GM18868 (cell line): ENCODE results near the gene RNF224.
A peak's percentile ranks its signal among the peaks of the same experiment; 100 is the strongest.
"Not testable (repeated sequence)": the region's sequence is repeated elsewhere in the genome, so short reads cannot be mapped to it uniquely, and the experiment has no call there.

Experiments used
- ATAC-seq: cut with Tn5 transposase; IDR thresholded peaks from one replicate; pipeline ENCODE4 v1.9.1; 2021; ENCODE audit warnings: mild to moderate bottlenecking, moderate library complexity; ENCODE audit not compliant: unreplicated experiment

RNF224 gene

DNA sequence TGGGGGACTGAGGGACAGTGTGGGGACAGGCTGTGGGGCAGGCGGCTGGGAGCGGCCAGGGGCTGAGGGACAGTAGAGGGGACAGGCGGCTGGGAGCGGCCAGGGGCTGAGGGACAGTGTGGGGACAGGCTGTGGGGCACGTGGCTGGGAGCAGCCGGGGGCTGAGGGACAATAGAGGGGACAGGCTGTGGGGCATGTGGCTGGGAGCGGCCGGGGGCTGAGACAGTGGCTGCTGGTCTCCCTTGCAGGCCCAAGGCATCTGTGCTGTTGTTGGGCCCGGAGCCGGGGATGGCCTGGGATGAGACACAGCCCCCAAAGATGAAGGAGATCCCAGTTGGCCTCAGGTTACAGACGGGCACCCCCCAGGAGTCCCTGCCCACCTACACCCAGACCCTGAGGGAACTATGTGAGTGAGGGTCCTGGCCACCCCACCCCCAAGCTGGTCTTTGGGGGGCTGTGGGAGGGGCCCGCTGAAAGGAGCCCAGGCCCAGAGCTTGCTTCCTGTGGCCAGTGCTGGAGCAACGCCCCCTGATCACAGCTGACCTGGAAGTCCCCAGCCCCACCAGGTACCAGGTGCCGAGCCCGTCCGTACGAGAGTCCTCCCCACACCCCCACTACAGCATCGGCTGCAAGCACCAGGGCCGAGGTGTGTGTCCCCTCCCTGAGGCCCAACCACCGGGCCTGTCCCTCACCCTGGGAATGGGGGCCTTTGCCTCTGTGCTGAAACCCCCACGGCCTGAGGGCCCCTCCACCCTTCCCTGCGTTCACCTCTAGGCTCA lies 24.4 kb downstream of the RNF224 start:
- no peak for ATAC-seq

DNA sequence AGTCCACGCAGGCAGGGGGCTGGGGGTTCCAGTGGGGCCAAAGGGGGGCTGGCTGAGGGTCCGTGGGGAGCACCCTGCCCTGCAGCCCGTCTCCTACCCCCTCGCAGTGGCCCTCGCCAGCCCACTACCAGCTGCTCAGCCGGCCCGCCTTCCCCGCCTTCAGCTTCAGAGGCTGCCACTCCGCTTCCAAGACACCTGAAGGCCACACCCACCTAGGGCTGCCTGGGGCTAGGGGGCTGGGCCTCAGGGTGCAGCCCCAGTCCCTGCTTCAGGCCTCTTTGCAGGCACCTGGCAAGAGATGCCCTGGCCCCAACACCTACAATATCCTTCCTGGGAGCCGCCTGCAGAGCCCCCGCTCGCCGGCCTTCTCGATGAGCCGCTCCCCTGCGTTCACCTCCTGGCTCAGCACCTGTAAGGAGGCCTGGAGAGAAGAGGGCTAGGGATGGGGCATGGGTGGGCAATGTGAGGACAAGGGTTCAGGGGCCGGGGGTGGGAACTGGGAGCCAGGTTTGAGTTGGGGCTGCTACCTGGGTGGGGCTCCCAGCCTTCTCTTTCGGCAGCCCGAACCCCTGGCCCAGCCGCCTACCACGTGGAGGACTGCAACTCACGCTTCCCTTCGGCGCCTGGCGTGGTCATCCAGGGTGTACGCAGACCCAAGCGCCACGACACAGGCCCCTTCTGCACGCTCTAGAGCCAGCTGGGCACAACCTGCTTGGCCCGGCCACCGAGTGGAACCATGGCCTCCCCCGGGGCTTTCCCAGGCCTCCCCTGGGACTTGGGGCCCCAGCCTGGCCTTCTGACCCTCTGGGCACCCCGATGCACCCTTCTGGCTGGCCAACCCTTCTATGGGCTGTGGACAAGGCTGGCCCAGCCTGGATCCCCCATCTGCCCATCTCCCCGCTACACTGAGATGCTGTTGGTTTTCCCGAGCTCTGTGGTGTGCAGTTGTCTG lies 25.5 kb downstream of the RNF224 start:
- no peak for ATAC-seq

DNA sequence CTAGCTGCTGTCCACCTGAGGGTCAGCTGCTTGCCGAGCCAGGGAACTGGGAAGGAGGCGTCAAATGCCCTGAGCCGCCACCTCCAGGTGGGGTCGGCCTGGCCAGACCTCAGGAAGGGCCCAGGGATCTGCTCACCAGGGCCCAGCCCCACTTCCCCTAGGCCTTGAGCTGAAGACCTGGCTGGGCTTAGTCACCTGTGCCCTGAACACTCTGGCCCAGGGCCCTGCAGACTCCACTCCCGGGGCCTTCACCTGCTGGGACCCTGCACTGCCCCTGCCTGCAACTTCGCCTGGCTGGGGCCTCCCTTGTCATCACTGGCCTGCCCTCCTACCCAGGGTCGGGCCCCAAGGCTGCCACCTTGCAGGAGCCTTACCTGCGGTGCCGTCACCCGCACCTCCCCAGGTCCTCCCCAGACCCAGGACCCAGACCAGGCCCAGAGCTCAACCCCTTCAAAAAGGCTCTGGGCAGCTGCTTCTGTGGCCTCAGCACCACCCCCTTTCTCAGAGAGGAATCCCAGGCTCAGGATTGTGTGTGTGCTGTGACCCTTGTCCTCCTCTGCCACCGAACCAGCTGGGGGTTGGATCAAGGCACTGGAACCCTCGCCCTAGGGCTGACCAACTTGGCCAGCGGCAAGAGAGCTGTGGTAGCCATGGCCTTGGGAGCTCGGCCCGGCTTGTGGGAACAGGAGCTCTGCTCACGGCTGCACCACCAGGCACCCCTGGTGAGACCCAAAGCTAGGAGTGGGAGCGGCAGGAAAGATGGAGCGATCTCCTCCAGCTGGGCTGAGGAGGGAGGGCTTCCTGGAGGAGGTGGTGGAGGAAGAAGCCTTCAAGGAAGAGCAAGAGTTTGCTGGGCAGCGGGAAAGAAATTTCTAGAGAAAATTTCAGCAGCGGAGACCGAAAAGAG lies 26.7 kb downstream of the RNF224 start:
- no peak for ATAC-seq

DNA sequence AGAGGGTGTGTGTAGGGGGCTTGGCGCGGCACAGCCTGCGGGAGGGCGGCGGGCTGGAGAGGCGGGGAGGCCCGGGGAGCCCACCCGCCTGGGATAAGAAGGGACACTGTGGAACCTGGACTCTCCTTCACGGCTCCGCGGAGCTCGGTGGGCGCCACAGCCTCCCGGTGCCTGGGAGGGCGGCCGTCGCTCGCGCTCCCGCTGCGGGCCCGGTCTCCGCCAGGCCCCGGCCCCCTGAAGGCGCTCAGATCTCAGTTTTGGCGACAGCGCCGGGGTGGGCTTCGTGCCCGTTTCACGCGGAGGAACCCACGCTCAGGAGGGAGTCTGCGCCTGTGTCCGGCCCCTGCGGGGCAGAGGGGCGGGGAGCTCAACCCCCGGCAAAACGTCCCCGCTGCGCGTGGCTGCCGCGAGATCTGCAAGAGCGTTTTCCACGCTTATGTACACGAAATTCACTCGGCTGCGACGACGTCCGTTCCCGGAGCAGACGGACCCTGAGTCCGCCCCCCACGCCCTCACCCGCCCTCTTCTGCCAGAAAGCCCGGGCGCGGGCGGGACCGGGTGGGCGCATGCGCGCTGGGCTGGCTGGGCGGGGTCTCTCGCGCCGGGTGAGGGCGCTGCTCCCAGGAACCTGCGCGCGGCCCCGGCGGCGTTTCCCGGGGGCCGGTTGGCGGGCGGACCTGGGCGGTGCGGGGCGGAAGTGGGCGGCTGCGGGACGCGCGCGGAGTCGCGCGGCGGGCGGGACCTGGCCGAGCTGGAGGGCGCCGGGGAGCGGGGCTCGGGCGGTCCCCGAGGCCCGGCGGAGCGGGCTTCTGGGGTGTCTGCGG lies 27.5 kb downstream of the RNF224 start, which contains the start of gene NELFB:
TSS of gene NELFB (plus strand) at position 704 of the 824 bp plus-strand sequence.
- ATAC-seq, result peak; percentile 75

DNA sequence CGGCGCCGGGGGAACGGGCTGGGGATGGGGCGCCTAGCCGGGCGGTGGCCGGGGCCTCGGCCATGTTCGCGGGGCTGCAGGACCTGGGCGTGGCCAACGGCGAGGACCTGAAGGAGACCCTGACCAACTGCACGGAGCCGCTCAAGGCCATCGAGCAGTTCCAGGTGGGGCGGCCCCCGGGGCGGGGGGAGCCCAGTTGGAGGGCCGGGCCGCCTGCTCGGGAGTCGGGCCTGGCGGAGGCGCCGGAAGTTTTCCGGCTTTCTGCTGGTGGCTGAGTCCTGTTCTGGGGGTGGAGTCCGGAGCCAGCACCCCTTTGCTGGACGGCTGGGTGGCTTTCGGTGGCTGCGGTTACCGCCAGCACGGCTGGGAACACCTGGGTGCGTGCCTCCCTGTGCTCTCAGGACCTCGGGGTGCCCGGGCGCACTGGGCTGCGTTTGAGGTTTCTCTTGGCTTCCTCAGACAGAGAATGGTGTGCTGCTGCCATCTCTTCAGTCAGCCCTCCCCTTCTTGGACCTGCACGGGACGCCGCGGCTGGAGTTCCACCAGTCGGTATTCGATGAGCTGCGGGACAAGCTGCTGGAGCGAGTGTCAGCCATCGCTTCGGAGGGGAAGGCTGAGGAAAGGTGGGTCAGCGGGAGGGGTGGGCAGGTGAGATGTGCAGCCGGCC lies 28.3 kb downstream of the RNF224 start:
- peak; percentile 36 for ATAC-seq

- ATAC-seq, result no peak
Observed at GRCh38 chr9:137256362-137256761, 29.1 kb downstream of the RNF224 start.

DNA sequence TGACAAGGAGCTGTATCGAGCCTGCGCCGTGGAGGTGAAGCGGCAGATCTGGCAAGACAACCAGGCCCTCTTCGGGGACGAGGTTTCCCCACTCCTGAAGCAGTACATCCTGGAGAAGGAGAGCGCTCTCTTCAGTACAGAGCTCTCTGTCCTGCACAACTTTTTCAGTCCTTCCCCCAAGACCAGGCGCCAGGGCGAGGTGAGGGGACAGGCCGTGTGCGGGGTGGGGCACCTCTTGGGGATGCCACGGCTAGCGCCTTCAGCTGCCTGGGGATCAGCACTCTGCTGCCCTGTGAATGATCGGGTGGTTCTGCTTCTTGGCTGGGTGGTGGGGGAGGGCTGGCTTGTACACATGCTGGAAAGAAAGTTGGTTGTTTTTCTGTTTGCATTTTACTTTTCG lies 29.6 kb downstream of the RNF224 start:
- no peak for ATAC-seq

DNA sequence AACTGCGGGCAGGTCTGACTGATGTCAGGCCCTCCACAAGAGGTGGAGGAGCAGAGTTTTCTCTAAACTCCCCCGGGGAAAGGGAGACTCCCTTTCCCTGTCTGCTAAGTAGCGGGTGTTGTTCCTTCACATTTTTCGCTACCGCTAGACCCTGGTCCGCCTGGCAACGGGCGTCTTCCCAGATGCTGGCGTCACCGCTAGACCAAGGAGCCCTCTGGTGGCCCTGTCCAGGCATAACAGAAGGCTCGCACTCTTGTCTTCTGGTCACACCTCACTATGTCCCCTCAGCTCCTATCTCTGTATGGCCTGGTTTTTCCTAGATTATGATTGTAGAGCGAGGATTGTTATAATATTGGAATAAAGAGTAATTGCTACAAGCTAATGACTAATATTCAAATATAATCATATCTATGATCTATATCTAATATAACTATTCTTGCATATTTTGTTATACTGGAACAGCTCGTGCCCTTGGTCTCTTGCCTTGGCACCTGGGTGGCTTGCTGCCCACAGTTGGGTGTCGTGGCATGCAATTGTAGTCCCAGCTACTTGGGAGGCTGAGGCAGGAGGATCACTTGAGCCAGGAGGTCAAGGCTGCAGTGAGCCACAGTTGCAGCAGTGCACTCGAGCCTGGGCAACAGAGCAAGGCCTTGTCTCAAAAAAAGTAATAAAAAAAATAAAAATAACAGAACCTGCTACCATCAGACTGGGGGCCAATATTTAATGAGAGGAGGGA lies 35.0 kb downstream of the RNF224 start:
- ATAC-seq, result not testable (repeated sequence)

- no peak for ATAC-seq
Observed at GRCh38 chr9:137262909-137263285, 35.6 kb downstream of the RNF224 start.

DNA sequence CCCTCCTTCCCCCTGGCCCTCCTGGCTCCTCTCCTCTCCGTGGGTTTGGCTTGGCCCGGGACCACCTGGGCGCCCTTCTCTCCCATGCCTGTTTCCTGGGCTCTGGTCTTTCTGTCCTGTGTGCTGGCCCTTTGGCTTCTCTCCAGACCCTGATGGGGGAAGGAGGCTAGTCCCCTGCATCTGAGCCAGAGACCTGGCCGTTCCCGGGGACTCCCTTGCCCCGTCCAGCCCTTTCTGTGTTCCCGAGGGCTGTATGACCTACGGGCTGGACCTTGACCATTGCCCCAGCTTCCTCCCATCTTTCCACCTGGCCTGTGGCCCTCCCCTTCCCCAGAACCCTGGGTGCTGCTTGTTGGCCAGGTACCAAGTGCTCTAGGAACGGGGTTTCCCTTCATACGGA lies 36.2 kb downstream of the RNF224 start:
- ATAC-seq, result no peak

DNA sequence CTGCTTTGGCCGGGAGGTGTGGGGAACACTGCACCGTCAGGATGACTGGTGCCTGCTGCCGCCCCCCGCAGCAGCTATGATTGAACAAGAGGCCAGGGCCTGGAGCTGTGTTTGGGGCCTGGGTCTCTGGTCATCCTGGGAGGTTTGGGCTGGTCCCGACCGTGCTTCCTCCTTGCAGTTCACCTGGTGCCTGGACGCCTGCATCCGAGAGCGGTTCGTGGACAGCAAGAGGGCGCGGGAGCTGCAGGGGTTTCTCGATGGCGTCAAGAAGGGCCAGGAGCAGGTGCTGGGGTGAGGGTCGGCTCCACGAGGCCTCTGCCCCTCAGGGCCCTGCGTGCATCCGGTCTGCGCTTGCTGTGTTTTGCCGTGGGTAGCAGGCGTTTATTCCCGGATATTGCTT lies 36.8 kb downstream of the RNF224 start:
- no peak for ATAC-seq

GRCh38 chr9:137265496-137266161 lies 38.3 kb downstream of the RNF224 start:
- ATAC-seq, result no peak

- ATAC-seq, result no peak
Observed at GRCh38 chr9:137266162-137266527, 38.8 kb downstream of the RNF224 start.

- ATAC-seq, result no peak
Observed at GRCh38 chr9:137266585-137267453, 39.5 kb downstream of the RNF224 start.

DNA sequence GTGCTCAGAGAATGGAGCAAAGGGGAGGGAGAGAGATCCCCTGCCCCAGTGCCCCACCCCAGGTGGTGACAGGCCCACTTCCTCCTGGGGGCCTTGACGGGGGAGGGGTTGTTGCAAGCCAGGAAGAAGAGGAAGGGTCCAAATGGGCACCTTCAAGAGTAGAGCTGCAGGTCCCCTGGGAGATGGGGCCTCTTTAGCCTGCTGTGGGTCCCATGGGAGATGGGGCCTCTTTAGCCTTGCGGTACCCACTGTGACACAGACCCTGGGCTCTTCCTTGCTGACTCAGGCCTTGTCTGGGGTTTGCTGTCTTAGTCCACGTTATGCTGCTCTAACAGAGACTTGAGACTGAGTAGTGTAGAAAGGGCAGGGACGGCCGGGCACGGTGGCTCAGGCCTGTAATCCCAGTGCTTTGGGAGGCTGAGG lies 40.6 kb downstream of the RNF224 start:
- peak; percentile 53 for ATAC-seq

GRCh38 chr9:137268538-137269201 lies 41.4 kb downstream of the RNF224 start:
- no peak for ATAC-seq
